Endothelial cell (in vitro differentiated cells): ENCODE data around the gene NCOA6. TPM values are rescaled to one million over a fixed set of nuclear protein-coding genes. Genes with fewer than 3 reads are reported as not detected.
"Not testable (repeated sequence)": the region's sequence is repeated elsewhere in the genome, so short reads cannot be mapped to it uniquely, and the experiment has no call there.

Experiments
- DNase-seq: peaks from one replicate; pipeline ENCODE4 v3.0.0; 2021; ENCODE audit warnings: low spot score
- H3K27ac Mint-ChIP-seq: one replicate; pipeline ENCODE4 v1.8.0; 2021; ENCODE audit warnings: mixed read lengths, inconsistent platforms; ENCODE audit not compliant: unreplicated experiment
- H3K27me3 Mint-ChIP-seq: one replicate; pipeline ENCODE4 v1.8.0; 2021; ENCODE audit warnings: mild to moderate bottlenecking, moderate library complexity, mixed read lengths, inconsistent platforms; ENCODE audit not compliant: unreplicated experiment
- H3K36me3 Mint-ChIP-seq: one replicate; pipeline ENCODE4 v1.8.0; 2021; ENCODE audit warnings: mild to moderate bottlenecking, low read depth, mixed read lengths, inconsistent platforms; ENCODE audit not compliant: unreplicated experiment
- H3K4me1 Mint-ChIP-seq: one replicate; pipeline ENCODE4 v1.8.0; 2021; ENCODE audit warnings: mild to moderate bottlenecking, mixed read lengths, inconsistent platforms; ENCODE audit not compliant: unreplicated experiment
- H3K4me3 Mint-ChIP-seq: one replicate; pipeline ENCODE4 v1.8.0; 2021; ENCODE audit warnings: mild to moderate bottlenecking, mixed read lengths, inconsistent platforms; ENCODE audit not compliant: unreplicated experiment
- H3K9me3 Mint-ChIP-seq: one replicate; pipeline ENCODE4 v1.8.0; 2021; ENCODE audit warnings: mixed read lengths, inconsistent platforms; ENCODE audit not compliant: unreplicated experiment
- CTCF ChIP-seq: fragments of 200-600 bp; sonication (generic); IDR thresholded peaks from one replicate; pipeline ENCODE4 v1.5.0; 2021; ENCODE audit warnings: antibody characterized with exemption; ENCODE audit not compliant: unreplicated experiment
- total RNA-seq: library from RNA; stranded (reverse); fragmentation: NEBNext Ultra II Directional; extraction: Animal tissue kit (Norgen Biotek cat#: 25700); gene quantifications from one replicate; pipeline ENCODE4 v1.2.1, GENCODE V29; 2021; ENCODE audit not compliant: unreplicated experiment

Gene NCOA6
- total RNA-seq, 1 donor from 2014 or later: 22.0 TPM

- no peak overlapping the region for H3K27ac Mint-ChIP-seq
- no peak for TF ChIP-seq CTCF
- no peak for DNase-seq
These were observed 31.4 kb downstream of the NCOA6 start for GRCh38 chr20:34794006-34794585.

GRCh38 chr20:34792687-34793363, 32.6 kb downstream of the NCOA6 start:
- H3K9me3 Mint-ChIP-seq: no peaks in the 10 kb centered on the region
- H3K27me3 Mint-ChIP-seq: no peaks in the 10 kb centered on the region
- no peak overlapping the region for H3K27ac Mint-ChIP-seq
- no peak for TF ChIP-seq CTCF
- no peak for DNase-seq
- H3K4me1 Mint-ChIP-seq: no peaks in the 10 kb centered on the region
- H3K4me3 Mint-ChIP-seq: no peak overlapping the region
- H3K36me3 Mint-ChIP-seq: no peaks in the 10 kb centered on the region

More at GRCh38 chr20:34794006-34794585, 31.4 kb downstream of the NCOA6 start:
- H3K27me3 Mint-ChIP-seq: no peaks in the 10 kb centered on the region
- no peaks in the 10 kb centered on the region for H3K36me3 Mint-ChIP-seq
- H3K4me3 Mint-ChIP-seq: no peak overlapping the region
- H3K9me3 Mint-ChIP-seq: no peaks in the 10 kb centered on the region
- H3K4me1 Mint-ChIP-seq: no peaks in the 10 kb centered on the region

- Mint-ChIP-seq H3K27me3 (no peaks in the 10 kb centered on the region), H3K4me3 (no peak overlapping the region), H3K4me1 (no peaks in the 10 kb centered on the region), H3K27ac (no peak overlapping the region), H3K9me3 (no peaks in the 10 kb centered on the region), H3K36me3 (no peaks in the 10 kb centered on the region)
- DNase-seq: no peak
- TF ChIP-seq CTCF: no peak
These were observed 34.0 kb downstream of the NCOA6 start for GRCh38 chr20:34791289-34792020.

GRCh38 chr20:34781220-34781619, 44.2 kb downstream of the NCOA6 start:
- Mint-ChIP-seq H3K4me1 (peaks cover 3% of the 10 kb centered on the region), H3K4me3 (no peak overlapping the region), H3K9me3 (no peaks in the 10 kb centered on the region), H3K27me3 (no peaks in the 10 kb centered on the region), H3K36me3 (no peaks in the 10 kb centered on the region), H3K27ac (no peak overlapping the region)
- no peak for TF ChIP-seq CTCF
- DNase-seq: no peak

GRCh38 chr20:34780291-34780690, 45.2 kb downstream of the NCOA6 start:
- not testable (repeated sequence) for H3K27me3 Mint-ChIP-seq, H3K4me1 Mint-ChIP-seq, H3K4me3 Mint-ChIP-seq, H3K36me3 Mint-ChIP-seq, H3K9me3 Mint-ChIP-seq, DNase-seq, H3K27ac Mint-ChIP-seq
